Left ventricle myocardium superior (tissue), 1 donor: Measurements from ENCODE around the gene RMND5A. TPM values are rescaled to one million over a fixed set of nuclear protein-coding genes. Genes with fewer than 3 reads are reported as not detected.
A peak's percentile ranks its signal among the peaks of the same experiment; 100 is the strongest.

Experiments used
- ATAC-seq: fragments of 200-7000 bp; cut with Tn5 transposase; one replicate; pipeline ENCODE4 v1.9.1; 2020; ENCODE audit warnings: mild to moderate bottlenecking, moderate library complexity
- DNase-seq: peaks from one replicate; pipeline ENCODE4 v3.0.0-alpha.2; 2020
- intact Hi-C: fragments of 100-400 bp; cut with micrococcal nuclease; formaldehyde crosslinking; loops from one replicate; pipeline ENCODE4 v1.11.0; 2022
- total RNA-seq: library from RNA; stranded (reverse); fragmentation: NEBNext Ultra II Directional; extraction: Animal tissue kit (Norgen Biotek cat#: 25700); gene quantifications from one replicate; pipeline ENCODE4 v1.2.1, GENCODE V29; 2021
- donor health status: DM: no; HTN: yes; CAD: no; lungs with severe emphysema.

Gene RMND5A
- total RNA-seq, 1 donor from 2014 or later: 114 TPM

GRCh38 chr2:86786001-86786536, 66.0 kb downstream of the RMND5A start:
- intact Hi-C loops: no loop called here
- ATAC-seq (no peak), DNase-seq (no peak)

- ATAC-seq (peak; percentile 88), DNase-seq (peak; percentile 38)
- intact Hi-C loops: no loop called here
These were observed 67.6 kb downstream of the RMND5A start for GRCh38 chr2:86787736-86788135.

GRCh38 chr2:86788165-86788564, 68.1 kb downstream of the RMND5A start:
- ATAC-seq: peak; percentile 90
- DNase-seq: peak; percentile 81
- intact Hi-C loops: no loop called here

GRCh38 chr2:86788881-86789686, 69.0 kb downstream of the RMND5A start:
- ATAC-seq: peak; percentile 3
- intact Hi-C loops: no loop called here

GRCh38 chr2:86789687-86790133, 69.6 kb downstream of the RMND5A start:
- ATAC-seq (no peak), DNase-seq (no peak)
- intact Hi-C loops: no loop called here

More at GRCh38 chr2:86788881-86789686, 69.0 kb downstream of the RMND5A start:
- peak; percentile 56 for DNase-seq

- DNase-seq (peak; percentile 39), ATAC-seq (no peak)
- intact Hi-C loops: no loop called here
These were observed 70.1 kb downstream of the RMND5A start for GRCh38 chr2:86790134-86790675.

- DNase-seq: no peak
- ATAC-seq: no peak
These were observed 70.8 kb downstream of the RMND5A start, which contains the start of gene CD8A for GRCh38 chr2:86790676-86791572. TSS of gene CD8A (minus strand) at chr2:86790913. CDS start at chr2:86790825, 88 bp downstream.

GRCh38 chr2:86791573-86791972, 71.5 kb downstream of the RMND5A start:
- no peak for ATAC-seq
- no peak for DNase-seq
- intact Hi-C loops: no loop called here

More at GRCh38 chr2:86790676-86791572, 70.8 kb downstream of the RMND5A start, which contains the start of gene CD8A:
- intact Hi-C loops: no loop called here

- ATAC-seq: no peak
- DNase-seq: no peak
- intact Hi-C loops: no loop called here
These were observed 73.7 kb downstream of the RMND5A start for GRCh38 chr2:86793752-86794151.

GRCh38 chr2:86794861-86795260, 74.8 kb downstream of the RMND5A start:
- DNase-seq (no peak), ATAC-seq (no peak)
- intact Hi-C loops: no loop called here

GRCh38 chr2:86800856-86801567, 80.9 kb downstream of the RMND5A start:
- intact Hi-C loops: no loop called here
- DNase-seq (no peak), ATAC-seq (no peak)

GRCh38 chr2:86806059-86806857, 86.2 kb downstream of the RMND5A start:
- no peak for ATAC-seq
- DNase-seq: no peak
- intact Hi-C loops: no loop called here

GRCh38 chr2:86807133-86807467, 87.0 kb downstream of the RMND5A start:
- DNase-seq (no peak), ATAC-seq (no peak)
- intact Hi-C loops: no loop called here

GRCh38 chr2:86807468-86808275, 87.6 kb downstream of the RMND5A start:
- DNase-seq: peak; percentile 63
- intact Hi-C loops: no loop called here
- ATAC-seq: peak; percentile 74

GRCh38 chr2:86808315-86809161, 88.4 kb downstream of the RMND5A start:
- ATAC-seq: peak; percentile 97
- DNase-seq: peak; percentile 90
- intact Hi-C loops: no loop called here

GRCh38 chr2:86809481-86810121, 89.5 kb downstream of the RMND5A start:
- intact Hi-C loops: no loop called here
- ATAC-seq (no peak), DNase-seq (no peak)
